ENCODE results near the gene TMEM59. TPM values are rescaled to one million over a fixed set of nuclear protein-coding genes. Genes with fewer than 3 reads are reported as not detected.

Gene TMEM59
- polyA plus RNA-seq, 1 donor (not counting 4 experiments of a cell fraction or from before 2014, with no cell fraction given), result 342 TPM

GRCh38 chr1:54016343-54017282 is 36.4 kb downstream of the TMEM59 start:
- DNase-seq (ENCODE audit: low read depth, low spot score) (peak; percentile 65), FAIRE-seq (peak; percentile 69)
- dilution Hi-C loops (cut with MboI; ENCODE audit: extremely low pct_ligation_motif_present, low sequenced_read_pairs), result no loop called here
- Histone ChIP-seq H4K20me1 (ENCODE audit: control insufficient read depth, extremely low read depth, insufficient read depth, low read length) (no peaks in the 10 kb centered on the region), H3K4me3 (ENCODE audit: control insufficient read depth in 2 of 3, extremely low read depth in 1 of 3, insufficient read depth in 2 of 3, low read depth in 1 of 3, low read length in 3 of 3) (no peak overlapping the region), H3K27ac (ENCODE audit: control insufficient read depth, insufficient read depth, low read length) (peak overlapping the region; percentile 2), H3K79me2 (ENCODE audit: control insufficient read depth, insufficient read depth, low read length) (no peaks in the 10 kb centered on the region), H3K4me1 (ENCODE audit: control insufficient read depth, extremely low read depth, insufficient read depth, low read length) (peaks cover 12% of the 10 kb centered on the region), H3K9ac (ENCODE audit: control insufficient read depth, extremely low read depth, insufficient read depth, low read length) (no peak overlapping the region), H2AFZ (ENCODE audit: control insufficient read depth, low read length) (no peak overlapping the region), H3K9me1 (ENCODE audit: control insufficient read depth, extremely low read depth, insufficient read depth, low read length) (no peaks in the 10 kb centered on the region), H3K4me2 (ENCODE audit: control insufficient read depth, extremely low read depth, insufficient read depth, low read depth, low read length) (peak overlapping the region; percentile 9), H3K36me3 (ENCODE audit: control insufficient read depth in 2 of 2, extremely low read depth in 1 of 2, insufficient read depth in 2 of 2, low read length in 2 of 2) (no peaks in the 10 kb centered on the region), H3K9me3 (ENCODE audit: control insufficient read depth, low read depth, low read length) (no peaks in the 10 kb centered on the region), H3K27me3 (ENCODE audit: control insufficient read depth, extremely low read depth, insufficient read depth, low read length) (peaks cover 11% of the 10 kb centered on the region)
- TF ChIP-seq EZH2 (IDR thresholded peaks at IDR 0.05; ENCODE audit: low read length), result no peak
- TF ChIP-seq, protein P1, sequence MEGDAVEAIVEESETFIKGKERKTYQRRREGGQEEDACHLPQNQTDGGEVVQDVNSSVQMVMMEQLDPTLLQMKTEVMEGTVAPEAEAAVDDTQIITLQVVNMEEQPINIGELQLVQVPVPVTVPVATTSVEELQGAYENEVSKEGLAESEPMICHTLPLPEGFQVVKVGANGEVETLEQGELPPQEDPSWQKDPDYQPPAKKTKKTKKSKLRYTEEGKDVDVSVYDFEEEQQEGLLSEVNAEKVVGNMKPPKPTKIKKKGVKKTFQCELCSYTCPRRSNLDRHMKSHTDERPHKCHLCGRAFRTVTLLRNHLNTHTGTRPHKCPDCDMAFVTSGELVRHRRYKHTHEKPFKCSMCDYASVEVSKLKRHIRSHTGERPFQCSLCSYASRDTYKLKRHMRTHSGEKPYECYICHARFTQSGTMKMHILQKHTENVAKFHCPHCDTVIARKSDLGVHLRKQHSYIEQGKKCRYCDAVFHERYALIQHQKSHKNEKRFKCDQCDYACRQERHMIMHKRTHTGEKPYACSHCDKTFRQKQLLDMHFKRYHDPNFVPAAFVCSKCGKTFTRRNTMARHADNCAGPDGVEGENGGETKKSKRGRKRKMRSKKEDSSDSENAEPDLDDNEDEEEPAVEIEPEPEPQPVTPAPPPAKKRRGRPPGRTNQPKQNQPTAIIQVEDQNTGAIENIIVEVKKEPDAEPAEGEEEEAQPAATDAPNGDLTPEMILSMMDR (optimal IDR thresholded peaks at IDR 0.05 in 1 of 3, IDR thresholded peaks at IDR 0.05 in 1 of 3, conservative IDR thresholded peaks at IDR 0.05 in 1 of 3; ENCODE audit: extremely low read depth in 1 of 3, insufficient read depth in 2 of 3, low read length in 3 of 3), result no peak

- H4K20me1 ChIP-seq (ENCODE audit: control insufficient read depth, extremely low read depth, insufficient read depth, low read length), result no peaks in the 10 kb centered on the region
- H3K4me2 ChIP-seq (ENCODE audit: control insufficient read depth, extremely low read depth, insufficient read depth, low read depth, low read length), result no peak overlapping the region
- peaks cover 17% of the 10 kb centered on the region for H3K27me3 ChIP-seq (ENCODE audit: control insufficient read depth, extremely low read depth, insufficient read depth, low read length)
- H3K4me1 ChIP-seq (ENCODE audit: control insufficient read depth, extremely low read depth, insufficient read depth, low read length), result peaks cover 12% of the 10 kb centered on the region
- no peaks in the 10 kb centered on the region for H3K79me2 ChIP-seq (ENCODE audit: control insufficient read depth, insufficient read depth, low read length)
- FAIRE-seq (no peak), DNase-seq (ENCODE audit: low read depth, low spot score) (no peak)
- H2AFZ ChIP-seq (ENCODE audit: control insufficient read depth, low read length), result no peak overlapping the region
- no peak for TF ChIP-seq EZH2 (IDR thresholded peaks at IDR 0.05; ENCODE audit: low read length)
- TF ChIP-seq, protein P1 (optimal IDR thresholded peaks at IDR 0.05 in 1 of 3, IDR thresholded peaks at IDR 0.05 in 1 of 3, conservative IDR thresholded peaks at IDR 0.05 in 1 of 3; ENCODE audit: extremely low read depth in 1 of 3, insufficient read depth in 2 of 3, low read length in 3 of 3), result no peak
- H3K9me3 ChIP-seq (ENCODE audit: control insufficient read depth, low read depth, low read length), result no peaks in the 10 kb centered on the region
- no peak overlapping the region for H3K4me3 ChIP-seq (ENCODE audit: control insufficient read depth in 2 of 3, extremely low read depth in 1 of 3, insufficient read depth in 2 of 3, low read depth in 1 of 3, low read length in 3 of 3)
- H3K27ac ChIP-seq (ENCODE audit: control insufficient read depth, insufficient read depth, low read length), result no peak overlapping the region
- no peaks in the 10 kb centered on the region for H3K36me3 ChIP-seq (ENCODE audit: control insufficient read depth in 2 of 2, extremely low read depth in 1 of 2, insufficient read depth in 2 of 2, low read length in 2 of 2)
- no peak overlapping the region for H3K9ac ChIP-seq (ENCODE audit: control insufficient read depth, extremely low read depth, insufficient read depth, low read length)
- dilution Hi-C loops (cut with MboI; ENCODE audit: extremely low pct_ligation_motif_present, low sequenced_read_pairs), result no loop called here
- H3K9me1 ChIP-seq (ENCODE audit: control insufficient read depth, extremely low read depth, insufficient read depth, low read length), result no peaks in the 10 kb centered on the region
Measured at GRCh38 chr1:54014009-54014629, 38.9 kb downstream of the TMEM59 start.

Data from keratinocyte (primary cell).